ENCODE results near the gene CCDC142. TPM values are rescaled to one million over a fixed set of nuclear protein-coding genes. Genes with fewer than 3 reads are reported as not detected.

CCDC142 gene
- total RNA-seq, 4 donors from 2014 or later = 60.6 to 132 (median 94.7) TPM

DNA sequence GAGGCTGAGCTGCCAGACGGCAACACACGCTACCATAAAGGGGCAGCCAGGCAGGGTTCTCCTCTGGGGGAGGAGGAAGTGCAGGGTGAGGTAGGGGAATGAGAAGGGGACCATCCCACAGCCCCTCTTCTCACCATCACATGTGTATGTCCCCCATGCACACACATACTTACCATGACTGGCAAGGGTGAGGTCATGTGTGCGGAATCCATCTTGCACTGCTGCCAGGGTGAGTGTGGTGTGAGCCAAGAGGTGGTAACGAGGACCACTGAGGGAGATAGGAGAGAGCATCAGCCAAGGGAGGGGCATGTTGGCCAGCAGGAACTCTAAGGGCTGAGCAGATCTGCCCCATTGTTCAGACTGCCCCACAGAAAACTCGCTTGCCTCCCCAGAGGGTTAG is 54.1 kb downstream of the CCDC142 start:
- Histone ChIP-seq H3K4me3 (no peak overlapping the region), H3K27ac (peak overlapping the region in 1 of 4 donors; percentile 91), H3K36me3 (peaks cover 0 to 60% (median 0%) of the 10 kb centered on the region in 3 donors), H3K4me1 (peaks cover 0 to 16% (median 4%) of the 10 kb centered on the region in 4 donors), H3K9me3 (no peaks in the 10 kb centered on the region), H3K27me3 (no peaks in the 10 kb centered on the region)
- TF ChIP-seq, protein P1, sequence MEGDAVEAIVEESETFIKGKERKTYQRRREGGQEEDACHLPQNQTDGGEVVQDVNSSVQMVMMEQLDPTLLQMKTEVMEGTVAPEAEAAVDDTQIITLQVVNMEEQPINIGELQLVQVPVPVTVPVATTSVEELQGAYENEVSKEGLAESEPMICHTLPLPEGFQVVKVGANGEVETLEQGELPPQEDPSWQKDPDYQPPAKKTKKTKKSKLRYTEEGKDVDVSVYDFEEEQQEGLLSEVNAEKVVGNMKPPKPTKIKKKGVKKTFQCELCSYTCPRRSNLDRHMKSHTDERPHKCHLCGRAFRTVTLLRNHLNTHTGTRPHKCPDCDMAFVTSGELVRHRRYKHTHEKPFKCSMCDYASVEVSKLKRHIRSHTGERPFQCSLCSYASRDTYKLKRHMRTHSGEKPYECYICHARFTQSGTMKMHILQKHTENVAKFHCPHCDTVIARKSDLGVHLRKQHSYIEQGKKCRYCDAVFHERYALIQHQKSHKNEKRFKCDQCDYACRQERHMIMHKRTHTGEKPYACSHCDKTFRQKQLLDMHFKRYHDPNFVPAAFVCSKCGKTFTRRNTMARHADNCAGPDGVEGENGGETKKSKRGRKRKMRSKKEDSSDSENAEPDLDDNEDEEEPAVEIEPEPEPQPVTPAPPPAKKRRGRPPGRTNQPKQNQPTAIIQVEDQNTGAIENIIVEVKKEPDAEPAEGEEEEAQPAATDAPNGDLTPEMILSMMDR (IDR thresholded peaks at IDR 0.05) = no peak
- no peak for TF ChIP-seq POLR2A (IDR thresholded peaks at IDR 0.05)
- DNase-seq = no peak

DNA sequence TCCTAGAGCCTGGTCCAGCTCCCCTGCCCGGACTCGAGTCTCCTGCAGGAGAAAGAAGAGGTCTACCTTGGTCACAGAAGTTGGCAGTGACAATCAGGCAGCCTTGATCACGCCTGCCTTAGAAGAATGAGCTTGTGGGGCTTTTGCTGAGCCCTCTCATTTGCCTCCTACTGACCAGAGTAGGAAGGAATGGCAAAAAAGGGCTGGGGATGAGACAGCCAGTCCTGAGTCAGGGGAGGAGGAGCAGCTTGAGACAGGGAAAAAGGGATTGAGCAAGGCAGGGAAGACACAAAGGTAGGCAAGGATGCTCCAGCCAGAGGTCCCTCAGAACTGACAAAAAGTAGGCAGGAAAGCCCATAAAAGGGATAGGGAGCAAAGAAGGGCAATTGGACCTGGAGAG is 55.2 kb downstream of the CCDC142 start:
- no peak for DNase-seq
- peaks cover 0 to 60% (median 0%) of the 10 kb centered on the region in 3 donors for H3K36me3 ChIP-seq
- no peaks in the 10 kb centered on the region for H3K9me3 ChIP-seq
- H3K4me1 ChIP-seq = peaks cover 0 to 16% (median 4%) of the 10 kb centered on the region in 4 donors
- TF ChIP-seq, protein P1 (IDR thresholded peaks at IDR 0.05) = no peak
- TF ChIP-seq POLR2A (IDR thresholded peaks at IDR 0.05) = no peak
- H3K27ac ChIP-seq = no peak overlapping the region
- no peaks in the 10 kb centered on the region for H3K27me3 ChIP-seq
- H3K4me3 ChIP-seq = no peak overlapping the region

DNA sequence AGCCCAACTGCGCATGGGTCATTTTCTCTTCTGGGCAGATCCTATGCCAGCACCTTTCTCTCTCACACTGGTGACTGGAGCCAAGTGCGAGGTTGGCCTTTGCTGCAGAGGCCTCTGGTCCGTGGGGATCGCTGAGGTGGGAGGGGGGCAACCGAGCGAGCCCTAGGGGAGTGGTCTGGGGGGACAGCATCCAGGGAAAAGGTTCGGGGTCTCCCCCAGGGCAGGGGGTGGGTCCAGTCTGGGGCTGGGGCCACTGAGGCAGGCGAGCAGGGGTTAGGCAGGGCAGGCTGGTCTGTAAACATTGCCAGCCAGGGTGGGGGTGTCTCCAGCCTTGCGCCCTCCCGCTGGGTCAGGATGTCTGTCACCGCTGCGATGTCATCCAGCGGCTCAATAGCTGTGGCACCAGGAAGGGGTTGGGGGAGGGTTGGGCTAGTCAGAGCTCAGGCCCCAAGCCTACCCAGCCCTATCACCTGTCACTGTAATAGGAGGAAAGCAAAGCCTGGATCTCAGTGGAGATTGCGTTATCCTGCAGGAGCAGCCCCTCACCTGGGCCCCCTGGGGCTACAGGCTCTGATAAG is 56.5 kb downstream of the CCDC142 start:
- Histone ChIP-seq H3K9me3 (no peaks in the 10 kb centered on the region), H3K4me3 (no peak overlapping the region), H3K36me3 (peaks cover 0 to 48% (median 0%) of the 10 kb centered on the region in 3 donors), H3K27me3 (no peaks in the 10 kb centered on the region), H3K27ac (peak overlapping the region in 1 of 4 donors; percentile 57), H3K4me1 (peaks cover 0 to 21% (median 4%) of the 10 kb centered on the region in 4 donors)
- no peak for TF ChIP-seq POLR2A (IDR thresholded peaks at IDR 0.05)
- TF ChIP-seq, protein P1 (IDR thresholded peaks at IDR 0.05) = no peak
- no peak for DNase-seq

DNA sequence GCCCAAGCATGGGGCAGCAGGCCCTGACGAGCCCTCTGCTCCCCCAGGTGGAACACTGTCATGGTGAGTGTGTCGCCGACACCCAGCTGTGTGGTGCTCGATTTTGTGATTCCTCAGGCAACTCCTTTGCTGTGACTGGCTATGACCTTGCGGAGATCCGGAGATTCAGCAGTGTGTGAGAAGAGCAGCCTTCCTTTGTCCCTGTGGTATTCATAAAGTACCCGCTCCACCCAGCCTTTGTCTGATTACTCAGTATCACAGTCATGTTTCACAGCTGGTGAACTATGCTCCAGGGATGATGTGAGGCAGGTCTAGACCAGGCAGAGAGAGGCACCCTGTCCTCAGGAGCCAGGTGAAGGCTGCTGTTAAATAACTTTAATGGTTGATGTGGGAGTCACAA is 57.3 kb downstream of the CCDC142 start:
- TF ChIP-seq POLR2A (IDR thresholded peaks at IDR 0.05) = no peak
- TF ChIP-seq, protein P1 (IDR thresholded peaks at IDR 0.05) = no peak
- Histone ChIP-seq H3K9me3 (no peaks in the 10 kb centered on the region), H3K27ac (peak overlapping the region in 2 of 4 donors; percentile 46 to 75), H3K27me3 (no peaks in the 10 kb centered on the region), H3K4me1 (peaks cover 0 to 17% (median 3%) of the 10 kb centered on the region in 4 donors), H3K36me3 (peaks cover 0 to 46% (median 0%) of the 10 kb centered on the region in 3 donors), H3K4me3 (no peak overlapping the region)
- peak in 1 of 3 donors; percentile 70 for DNase-seq

DNA sequence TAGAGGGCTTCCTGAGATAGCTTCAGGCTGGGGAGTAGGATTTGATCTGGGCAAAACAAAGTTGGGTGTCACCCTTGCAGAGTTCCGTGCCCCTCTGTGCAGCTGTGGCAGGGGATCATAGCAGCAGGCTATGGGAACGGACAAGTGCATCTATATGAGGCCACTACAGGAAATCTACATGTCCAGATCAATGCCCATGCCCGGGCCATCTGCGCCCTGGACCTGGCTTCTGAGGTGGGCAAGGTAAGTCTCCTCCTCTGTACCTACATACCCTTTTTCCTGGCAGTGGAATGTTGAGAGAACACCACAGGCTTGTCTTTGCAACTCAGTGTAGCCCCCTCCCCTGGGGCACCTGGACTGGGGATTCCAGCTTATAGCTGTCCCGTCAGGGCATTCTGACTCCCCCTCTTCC is 57.8 kb downstream of the CCDC142 start:
- H3K27ac ChIP-seq = peak overlapping the region in 2 of 4 donors; percentile 46 to 75
- DNase-seq = no peak
- H3K9me3 ChIP-seq = no peaks in the 10 kb centered on the region
- peaks cover 0 to 12% (median under 1%) of the 10 kb centered on the region in 4 donors for H3K4me1 ChIP-seq
- H3K27me3 ChIP-seq = no peaks in the 10 kb centered on the region
- no peak overlapping the region for H3K4me3 ChIP-seq
- peaks cover 0 to 46% (median 0%) of the 10 kb centered on the region in 3 donors for H3K36me3 ChIP-seq
- TF ChIP-seq, protein P1 (IDR thresholded peaks at IDR 0.05) = no peak
- no peak for TF ChIP-seq POLR2A (IDR thresholded peaks at IDR 0.05)

All from Peyer's patch (tissue), 4 donors.